RPMI8226 (cell line): ENCODE data around the gene ZNF516.

Experiments
- DNase-seq: peaks from one replicate; pipeline ENCODE4 v3.0.0-alpha.2; 2015

The ZNF516 gene

GRCh38 chr18:76455003-76455676 lies 39.9 kb downstream of the ZNF516 start:
- no peak for DNase-seq

DNA sequence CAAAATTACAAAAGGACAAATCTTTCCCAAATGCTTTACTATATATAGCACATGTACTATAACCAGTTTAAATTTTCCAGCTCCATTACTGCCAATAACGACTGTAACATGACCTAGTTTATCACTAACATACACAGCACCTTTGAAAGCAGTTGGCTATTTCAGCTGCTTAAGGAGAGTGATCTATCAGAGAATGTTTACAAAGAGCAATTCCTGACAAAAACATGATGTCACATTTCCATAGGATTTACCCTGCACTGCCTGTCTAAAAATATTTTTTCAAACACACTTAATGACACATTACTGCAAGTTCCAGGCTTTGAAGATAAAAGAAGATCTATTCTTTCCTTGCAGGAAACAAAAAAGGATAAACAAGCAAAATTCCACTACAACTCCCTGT lies 40.6 kb downstream of the ZNF516 start:
- no peak for DNase-seq

GRCh38 chr18:76453932-76454331 lies 41.1 kb downstream of the ZNF516 start:
- DNase-seq, result no peak

DNA sequence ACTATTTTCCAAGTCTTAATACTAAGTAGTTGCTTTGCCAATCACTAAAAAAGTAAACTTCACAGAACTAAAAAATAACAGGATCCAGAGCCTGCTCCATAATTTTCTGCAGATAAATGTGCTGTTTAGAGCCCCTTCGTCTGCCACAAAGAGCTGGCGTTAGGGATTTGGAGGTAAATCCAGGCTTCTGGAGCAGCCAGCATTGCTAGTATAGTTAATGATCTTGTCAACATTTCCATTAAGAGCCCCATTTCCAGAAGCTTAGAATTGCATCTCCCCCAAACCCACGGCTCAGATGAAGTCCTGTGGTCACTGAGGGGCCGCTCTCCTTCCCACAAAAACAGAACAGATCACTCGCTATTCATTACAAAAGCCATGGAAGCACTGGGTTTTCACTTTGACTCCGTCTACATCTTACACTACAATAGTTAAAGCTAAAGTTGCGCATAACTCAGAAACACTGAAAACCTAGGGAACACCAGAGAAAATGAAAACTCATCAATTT lies 41.9 kb downstream of the ZNF516 start:
- DNase-seq, result no peak

DNA sequence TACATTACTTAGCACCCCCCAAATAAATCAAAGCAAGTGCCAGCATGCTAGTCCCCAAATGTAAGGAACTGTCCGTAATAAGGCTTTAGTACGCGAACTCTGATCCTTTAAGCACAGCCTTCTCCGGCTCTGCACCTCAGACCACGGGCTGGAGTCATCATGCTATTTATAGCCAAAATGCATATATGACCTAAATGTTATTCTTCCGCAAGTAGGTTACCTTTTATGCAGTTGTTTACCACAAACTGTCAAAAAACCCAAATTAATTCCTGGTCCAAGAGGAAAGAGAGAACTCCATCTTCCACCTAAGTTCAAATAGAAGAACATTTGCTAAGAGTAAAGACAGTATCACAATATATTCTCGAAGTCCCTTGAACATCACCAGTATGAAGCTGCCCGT lies 42.7 kb downstream of the ZNF516 start:
- no peak for DNase-seq

GRCh38 chr18:76451396-76452331 lies 43.4 kb downstream of the ZNF516 start:
- DNase-seq, result no peak

- DNase-seq, result no peak
Measured at GRCh38 chr18:76450452-76451395, 44.3 kb downstream of the ZNF516 start.

DNA sequence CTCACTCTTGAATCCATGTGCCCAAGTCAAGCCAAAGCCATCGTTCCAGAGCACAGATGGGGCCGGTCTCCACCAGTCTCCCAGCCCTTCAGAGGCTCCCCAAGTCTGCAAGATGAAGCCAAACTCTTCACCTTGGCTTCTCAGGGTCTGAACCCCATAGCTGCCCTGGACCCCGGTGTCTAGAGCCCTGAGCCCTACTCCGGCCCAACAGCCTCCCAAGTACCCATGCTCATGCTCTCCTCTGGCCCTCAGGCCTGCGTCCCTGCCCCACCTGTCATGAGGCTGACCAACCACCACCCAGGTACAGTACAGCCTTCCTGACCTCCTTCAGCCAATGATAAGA lies 46.0 kb downstream of the ZNF516 start:
- no peak for DNase-seq

- DNase-seq, result no peak
Measured at GRCh38 chr18:76448256-76449110, 46.6 kb downstream of the ZNF516 start.

DNA sequence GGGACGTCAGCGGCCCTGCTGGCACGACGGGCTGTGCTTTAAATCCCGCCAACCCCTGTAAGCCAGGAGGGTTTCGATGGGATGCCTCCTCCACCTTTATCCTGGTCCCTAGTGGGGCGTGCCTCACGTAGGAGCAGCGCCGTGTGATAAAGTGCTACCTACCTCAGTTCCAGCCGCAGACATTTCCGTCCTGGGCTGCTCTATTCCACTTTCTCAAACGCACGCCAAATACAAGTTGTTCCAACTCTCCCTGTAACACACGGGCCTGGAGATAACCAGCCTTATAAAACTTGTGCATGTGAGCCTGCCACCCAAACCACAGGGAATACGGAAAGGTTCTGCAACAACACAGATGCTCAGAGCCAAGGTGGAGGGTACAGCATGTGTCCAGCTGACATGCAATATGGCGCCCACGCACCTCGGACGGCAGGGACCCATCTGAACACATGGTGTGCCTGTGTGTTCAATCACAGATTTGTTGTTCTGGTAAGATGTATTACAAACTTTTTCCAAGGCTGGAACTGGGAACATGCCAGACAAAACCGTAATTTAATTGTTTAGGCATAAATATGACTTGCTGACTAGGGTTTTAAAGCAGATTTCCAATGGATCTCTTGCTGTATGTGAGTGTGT lies 47.7 kb downstream of the ZNF516 start:
- no peak for DNase-seq

DNA sequence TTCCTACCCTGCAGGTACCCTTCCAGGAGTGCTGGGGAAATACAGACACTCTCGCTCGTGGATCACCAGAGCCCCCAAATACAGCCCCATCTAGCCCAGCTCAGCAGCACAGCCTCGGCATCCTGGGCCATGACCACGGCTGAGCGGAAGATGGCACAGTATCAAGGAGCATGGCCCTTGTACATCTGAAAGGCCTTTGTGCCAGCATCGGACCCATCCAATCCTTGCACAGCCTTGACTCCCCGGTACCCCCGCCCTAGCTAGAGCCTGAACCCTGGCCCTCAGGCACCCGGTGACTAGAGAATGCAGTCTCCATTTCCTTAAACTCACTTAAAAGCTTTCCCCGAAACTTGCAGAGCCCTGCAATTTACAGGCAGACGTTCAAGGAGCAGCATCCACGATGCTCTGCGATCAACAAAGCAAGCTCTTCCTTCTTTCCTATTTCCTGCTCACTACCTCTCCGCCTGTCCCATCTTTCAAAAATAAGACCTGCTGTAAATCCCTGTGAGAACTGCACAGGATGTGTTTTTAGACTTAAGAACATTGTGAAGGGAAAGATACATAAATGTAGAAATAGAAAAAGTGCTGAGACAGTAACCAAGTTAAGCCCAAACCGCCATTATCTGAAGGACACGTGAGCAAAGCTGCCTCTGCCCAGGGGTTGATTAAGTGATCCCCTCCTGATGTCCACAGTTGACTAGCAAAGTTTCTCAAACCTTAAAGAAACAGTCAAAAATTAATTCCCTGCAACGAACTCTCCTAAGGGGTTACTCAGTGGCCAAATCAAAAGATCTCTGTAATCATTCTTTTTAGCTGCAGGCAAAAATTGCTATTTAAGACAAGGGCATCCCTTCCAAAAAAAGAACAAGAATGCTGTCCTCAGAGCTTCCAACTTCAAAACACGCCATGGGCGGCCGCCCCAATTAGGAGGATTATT lies 48.5 kb downstream of the ZNF516 start:
- no peak for DNase-seq

- peak; percentile 10 for DNase-seq
Measured at GRCh38 chr18:76445741-76446232, 49.3 kb downstream of the ZNF516 start.

- no peak for DNase-seq
Measured at GRCh38 chr18:76445275-76445674, 49.8 kb downstream of the ZNF516 start.

- no peak for DNase-seq
Measured at GRCh38 chr18:76444446-76445105, 50.5 kb downstream of the ZNF516 start.

- DNase-seq, result no peak
Measured at GRCh38 chr18:76443519-76444445, 51.3 kb downstream of the ZNF516 start.

DNA sequence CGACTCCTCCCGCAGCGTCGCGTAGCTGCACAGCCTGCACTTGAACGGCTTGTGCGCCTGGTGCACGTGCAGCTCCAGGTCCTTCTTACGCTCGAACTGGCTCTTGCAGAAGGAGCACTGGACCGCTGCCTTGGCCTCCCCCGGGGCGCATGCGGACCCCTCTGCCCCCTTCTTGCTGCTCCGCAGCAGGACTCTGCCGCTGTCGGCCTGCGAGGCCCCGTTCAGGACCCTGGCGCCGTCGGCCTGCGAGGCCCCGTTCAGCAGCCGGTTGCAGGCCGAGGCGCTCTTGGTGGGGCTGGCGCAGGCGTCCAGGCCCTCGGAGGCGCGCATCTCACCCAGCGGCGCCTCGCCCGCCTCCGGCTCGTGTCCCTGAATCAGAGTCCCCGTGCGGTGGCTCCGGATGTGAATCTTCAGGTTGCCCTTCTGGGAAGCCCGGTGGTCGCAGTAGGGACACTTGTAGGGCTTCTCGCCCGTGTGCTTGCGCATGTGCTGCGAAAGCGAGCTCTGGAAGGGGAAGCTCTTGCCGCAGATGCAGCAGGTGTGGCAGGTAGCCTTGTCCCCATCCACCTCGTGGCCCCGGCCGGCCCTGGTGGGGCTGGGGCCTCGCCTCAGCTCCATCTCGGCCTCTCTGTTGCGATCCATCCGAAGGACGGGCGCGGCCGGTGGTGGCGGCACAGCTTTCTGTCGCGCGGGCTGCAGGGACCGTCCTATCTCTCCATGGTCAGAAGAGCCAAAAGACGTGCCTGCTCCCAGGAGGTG lies 52.5 kb downstream of the ZNF516 start:
- no peak for DNase-seq

DNA sequence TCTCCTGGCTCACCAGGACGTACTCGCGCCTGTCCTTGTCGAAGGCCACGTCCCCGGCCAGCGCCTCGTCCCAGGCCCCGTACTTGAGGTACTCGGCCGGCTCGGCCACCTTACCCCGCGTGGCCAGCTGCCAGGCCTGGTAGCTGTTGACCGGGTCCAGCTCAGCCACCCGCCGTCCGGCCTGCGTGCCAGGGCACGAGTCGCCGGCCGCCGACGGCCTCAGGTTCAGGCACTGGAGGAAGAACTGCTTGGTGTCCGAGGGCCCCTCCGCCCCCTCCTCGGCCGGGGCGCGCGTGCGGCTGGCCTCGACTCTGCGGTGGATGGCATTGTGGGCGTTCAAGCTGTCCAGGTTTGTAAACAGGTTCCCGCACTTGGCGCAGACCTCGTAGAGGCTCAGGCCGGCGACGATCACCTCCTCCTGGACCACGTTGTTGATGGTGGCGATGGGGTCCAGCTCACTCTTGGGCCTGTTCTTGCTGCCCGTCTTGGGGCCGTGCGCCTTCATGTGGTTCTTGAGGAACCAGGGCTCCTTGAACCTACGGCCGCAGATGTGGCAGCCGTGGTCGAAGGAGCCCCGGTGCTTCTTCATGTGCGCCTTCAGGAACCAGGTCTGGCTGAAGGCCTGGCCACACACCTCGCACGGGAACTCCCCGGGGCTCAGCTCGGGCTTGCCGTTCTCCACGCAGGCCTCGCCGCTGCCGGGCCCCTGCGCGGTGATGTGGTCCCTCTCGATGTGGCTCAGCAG lies 53.2 kb downstream of the ZNF516 start:
- DNase-seq, result no peak
